Liver (tissue), 9 donors: Measurements from ENCODE around the gene KCNMA1. TPM values are rescaled to one million over a fixed set of nuclear protein-coding genes. Genes with fewer than 3 reads are reported as not detected.

Experiments used
- DNase-seq: peaks from one replicate; pipeline ENCODE4 v3.0.0-alpha.2; 2017; ENCODE audit warnings: low spot score
- H3K27ac ChIP-seq, 2 donors: one replicate each; pipeline ENCODE4 v1.7.0; 2013; ENCODE audit warnings: inconsistent platforms in 2 of 2, low read length in 2 of 2, control low read depth in 1 of 2, low read depth in 1 of 2, mild to moderate bottlenecking in 1 of 2
- H3K27me3 ChIP-seq, 4 donors: one replicate each; pipeline versions ENCODE4 v1.6.1 to v1.7.0; 2013; ENCODE audit warnings: low read length in 3 of 4, inconsistent platforms in 1 of 4, mild to moderate bottlenecking in 1 of 4, moderate library complexity in 1 of 4; ENCODE audit not compliant: control insufficient read depth in 4 of 4, insufficient read depth in 4 of 4
- H3K36me3 ChIP-seq, 4 donors: one replicate each; pipeline versions ENCODE4 v1.6.1 to v1.7.0; 2013; ENCODE audit warnings: low read length in 3 of 4, mild to moderate bottlenecking in 3 of 4, low read depth in 1 of 4, moderate library complexity in 1 of 4; ENCODE audit not compliant: control insufficient read depth in 4 of 4, insufficient read depth in 3 of 4
- H3K4me1 ChIP-seq, 4 donors: one replicate each; pipeline versions ENCODE4 v1.6.1 to v1.7.0; 2013; ENCODE audit warnings: low read length in 3 of 4, mild to moderate bottlenecking in 3 of 4, moderate library complexity in 1 of 4; ENCODE audit not compliant: control insufficient read depth in 4 of 4, insufficient read depth in 4 of 4
- H3K4me3 ChIP-seq, 3 donors: one replicate each; pipeline versions ENCODE4 v1.6.1 to v1.7.0; 2013; ENCODE audit warnings: low read length in 3 of 3, control low read depth in 1 of 3, low read depth in 1 of 3, mild to moderate bottlenecking in 1 of 3
- H3K9ac ChIP-seq, 2 donors: one replicate each; pipeline ENCODE4 v1.7.0; 2013; ENCODE audit warnings: low read length in 2 of 2, mild to moderate bottlenecking in 2 of 2, moderate library complexity in 2 of 2, control low read depth in 1 of 2, low read depth in 1 of 2
- H3K9me3 ChIP-seq, 4 donors: one replicate each; pipeline versions ENCODE4 v1.6.1 to v1.7.0; 2013; ENCODE audit warnings: low read length in 3 of 4; ENCODE audit not compliant: control insufficient read depth in 4 of 4
- CTCF ChIP-seq: fragments of 150-350 bp; IDR thresholded peaks from 2 replicates; pipeline ENCODE4 v1.5.1; 2017; ENCODE audit warnings: improper control_type of control experiment, low read depth, low read length; ENCODE audit not compliant: missing input control
- EGR1 ChIP-seq, 2 donors: IDR thresholded peaks; 2 replicates each; pipeline ENCODE4 v1.6.1; 2016 to 2018; ENCODE audit warnings: antibody characterized with exemption in 2 of 2, low read depth in 2 of 2
- FOXA1 ChIP-seq: IDR thresholded peaks from 2 replicates; pipeline ENCODE4 v1.6.1; 2016; ENCODE audit warnings: antibody characterized with exemption
- FOXA2 ChIP-seq: IDR thresholded peaks from 2 replicates; pipeline ENCODE4 v1.6.1; 2016; ENCODE audit warnings: antibody characterized with exemption
- GABPA ChIP-seq, 2 donors: IDR thresholded peaks in 1 of 2; conservative IDR thresholded peaks in 1 of 2; 2 replicates each; pipeline ENCODE4 v1.6.1; 2016; ENCODE audit warnings: antibody characterized with exemption in 2 of 2, mild to moderate bottlenecking in 1 of 2, moderate library complexity in 1 of 2
- HNF4A ChIP-seq, 2 donors: conservative IDR thresholded peaks; 2 replicates each; pipeline ENCODE4 v1.6.1; 2016; ENCODE audit warnings: antibody characterized with exemption in 2 of 2, mild to moderate bottlenecking in 2 of 2
- HNF4G ChIP-seq: IDR thresholded peaks from 2 replicates; pipeline ENCODE4 v1.6.1; 2016; ENCODE audit warnings: antibody characterized with exemption
- JUND ChIP-seq, 2 donors: IDR thresholded peaks; 2 replicates each; pipeline ENCODE4 v1.6.1; 2016; ENCODE audit warnings: antibody characterized with exemption in 2 of 2
- NR2F2 ChIP-seq: IDR thresholded peaks from 2 replicates; pipeline ENCODE4 v1.6.1; 2016; ENCODE audit warnings: antibody characterized with exemption
- RAD21 ChIP-seq, 2 donors: IDR thresholded peaks; 2 replicates each; pipeline ENCODE4 v1.6.1; 2016; ENCODE audit warnings: antibody characterized with exemption in 2 of 2, mild to moderate bottlenecking in 2 of 2
- REST ChIP-seq: IDR thresholded peaks from 2 replicates; pipeline ENCODE4 v1.6.1; 2016; ENCODE audit warnings: antibody characterized with exemption, mild to moderate bottlenecking
- RXRA ChIP-seq, 2 donors: IDR thresholded peaks; 2 replicates each; pipeline ENCODE4 v1.6.1; 2017 to 2018; ENCODE audit warnings: antibody characterized with exemption in 2 of 2, mild to moderate bottlenecking in 1 of 2
- SP1 ChIP-seq: IDR thresholded peaks from 2 replicates; pipeline ENCODE4 v1.6.1; 2018; ENCODE audit warnings: antibody characterized with exemption, mild to moderate bottlenecking
- TAF1 ChIP-seq: conservative IDR thresholded peaks from 2 replicates; pipeline ENCODE4 v1.6.1; 2016; ENCODE audit warnings: antibody characterized with exemption, mild to moderate bottlenecking
- YY1 ChIP-seq: IDR thresholded peaks from 2 replicates; pipeline ENCODE4 v1.6.1; 2016; ENCODE audit warnings: antibody characterized with exemption, mild to moderate bottlenecking
- WGBS: extraction: QIAGEN DNeasy Blood & Tissue Kit; methylation state at CpG from one replicate; pipeline ENCODE4 v1.1.7; 2013; 5-methylcytosine and 5-hydroxymethylcytosine counted together
- polyA plus RNA-seq, 2 donors: library from polyadenylated mRNA; stranded (reverse) in 1 of 2; unstranded in 1 of 2; fragments of 200-250 nt in 1 of 2; fragments of >200 nt in 1 of 2; fragmentation: Nextera tagmentation in 1 of 2; extraction: Ambion mirVana in 1 of 2; gene quantifications; one replicate each; pipeline versions ENCODE4 v1.2.1 to v1.2.3, GENCODE V29; 2013 to 2015
- total RNA-seq, 2 donors: library from RNA; depleted of rRNA; stranded (reverse); fragments of >200 nt; gene quantifications; one replicate each; pipeline ENCODE4 v1.2.3, GENCODE V29; 2014
- TF ChIP-seq, protein P1 (sequence below): IDR thresholded peaks from 2 replicates; pipeline ENCODE4 v1.6.1; 2016; ENCODE audit warnings: antibody characterized with exemption
- TF ChIP-seq, protein P2 (sequence below): IDR thresholded peaks from 2 replicates; pipeline ENCODE4 v1.6.1; 2016; ENCODE audit warnings: antibody characterized with exemption
- TF ChIP-seq, protein P3 (sequence below): IDR thresholded peaks from 2 replicates; pipeline ENCODE4 v1.6.1; 2016; ENCODE audit warnings: antibody characterized with exemption
- donor health status: healthy.
- donor health status: healthy.
- donor health status: healthy.
- donor health status: healthy.
- donor health status: healthy.

KCNMA1 gene
- total and polyA plus RNA-seq, 4 donors = 2.5 to 9.7 (median 4.7) TPM

DNA sequence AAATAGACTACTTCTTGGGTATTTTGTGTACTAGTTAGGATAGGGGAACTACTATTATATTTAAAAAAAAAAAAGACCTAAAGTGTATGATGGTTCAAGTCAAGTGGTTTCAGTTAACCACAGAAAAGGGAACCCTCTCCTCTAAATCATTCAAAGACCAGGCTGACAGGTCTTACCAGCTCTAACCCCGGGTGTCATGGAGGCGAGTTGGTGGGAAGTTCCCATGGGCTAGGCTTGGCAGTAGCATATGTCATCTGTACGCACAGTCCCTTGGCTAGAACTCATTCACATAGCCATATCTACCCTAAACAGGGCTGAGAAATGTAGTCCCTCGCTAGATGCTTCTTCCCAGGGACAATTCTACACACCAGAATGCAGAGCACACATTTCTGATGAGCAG is 37.7 kb upstream of the KCNMA1 start:
- Histone ChIP-seq H3K4me1 (no peaks in the 10 kb centered on the region), H3K27me3 (no peaks in the 10 kb centered on the region), H3K9ac (no peak overlapping the region), H3K36me3 (no peaks in the 10 kb centered on the region), H3K9me3 (no peaks in the 10 kb centered on the region), H3K4me3 (no peak overlapping the region), H3K27ac (no peak overlapping the region)
- TF ChIP-seq YY1 = no peak
- no peak for DNase-seq
- 76% methylated on average over 4 of the region's 4 CpGs for WGBS

GRCh38 chr10:77673515-77674140 is 36.0 kb upstream of the KCNMA1 start:
- Histone ChIP-seq H3K4me1 (no peaks in the 10 kb centered on the region), H3K9me3 (no peaks in the 10 kb centered on the region), H3K36me3 (no peaks in the 10 kb centered on the region), H3K4me3 (no peak overlapping the region), H3K27ac (no peak overlapping the region), H3K9ac (no peak overlapping the region), H3K27me3 (no peaks in the 10 kb centered on the region)
- whole genome bisulfite sequencing = 75% methylated on average over 6 of the region's 6 CpGs
- TF ChIP-seq JUND (IDR thresholded peaks at IDR 0.05) = no peak
- TF ChIP-seq, protein P1, sequence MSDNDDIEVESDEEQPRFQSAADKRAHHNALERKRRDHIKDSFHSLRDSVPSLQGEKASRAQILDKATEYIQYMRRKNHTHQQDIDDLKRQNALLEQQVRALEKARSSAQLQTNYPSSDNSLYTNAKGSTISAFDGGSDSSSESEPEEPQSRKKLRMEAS = no peak
- TF ChIP-seq FOXA1 = no peak
- no peak for TF ChIP-seq RAD21 (IDR thresholded peaks at IDR 0.05)
- TF ChIP-seq RXRA (IDR thresholded peaks at IDR 0.05) = no peak
- TF ChIP-seq YY1 = no peak
- TF ChIP-seq GABPA (IDR thresholded peaks at IDR 0.05 in 1 of 2, conservative IDR thresholded peaks at IDR 0.05 in 1 of 2) = no peak
- no peak for TF ChIP-seq HNF4A (conservative IDR thresholded peaks at IDR 0.05)
- TF ChIP-seq SP1 = no peak
- TF ChIP-seq NR2F2 = no peak
- TF ChIP-seq, protein P2, sequence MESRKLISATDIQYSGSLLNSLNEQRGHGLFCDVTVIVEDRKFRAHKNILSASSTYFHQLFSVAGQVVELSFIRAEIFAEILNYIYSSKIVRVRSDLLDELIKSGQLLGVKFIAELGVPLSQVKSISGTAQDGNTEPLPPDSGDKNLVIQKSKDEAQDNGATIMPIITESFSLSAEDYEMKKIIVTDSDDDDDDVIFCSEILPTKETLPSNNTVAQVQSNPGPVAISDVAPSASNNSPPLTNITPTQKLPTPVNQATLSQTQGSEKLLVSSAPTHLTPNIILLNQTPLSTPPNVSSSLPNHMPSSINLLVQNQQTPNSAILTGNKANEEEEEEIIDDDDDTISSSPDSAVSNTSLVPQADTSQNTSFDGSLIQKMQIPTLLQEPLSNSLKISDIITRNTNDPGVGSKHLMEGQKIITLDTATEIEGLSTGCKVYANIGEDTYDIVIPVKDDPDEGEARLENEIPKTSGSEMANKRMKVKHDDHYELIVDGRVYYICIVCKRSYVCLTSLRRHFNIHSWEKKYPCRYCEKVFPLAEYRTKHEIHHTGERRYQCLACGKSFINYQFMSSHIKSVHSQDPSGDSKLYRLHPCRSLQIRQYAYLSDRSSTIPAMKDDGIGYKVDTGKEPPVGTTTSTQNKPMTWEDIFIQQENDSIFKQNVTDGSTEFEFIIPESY = no peak
- TF ChIP-seq REST = no peak
- no peak for TF ChIP-seq TAF1
- no peak for TF ChIP-seq CTCF
- TF ChIP-seq, protein P3, sequence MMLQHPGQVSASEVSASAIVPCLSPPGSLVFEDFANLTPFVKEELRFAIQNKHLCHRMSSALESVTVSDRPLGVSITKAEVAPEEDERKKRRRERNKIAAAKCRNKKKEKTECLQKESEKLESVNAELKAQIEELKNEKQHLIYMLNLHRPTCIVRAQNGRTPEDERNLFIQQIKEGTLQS = no peak
- no peak for TF ChIP-seq EGR1 (IDR thresholded peaks at IDR 0.05; ENCODE audit: low read depth in 2 of 2)
- no peak for TF ChIP-seq FOXA2
- no peak for TF ChIP-seq HNF4G
- no peak for DNase-seq
